NCI-H2029 treated with DMSO at 0.1 percent for 48 hours (cell line): Measurements from ENCODE around the gene ARF1.

Experiments
- DNase-seq: peaks from one replicate; lab custom pipeline; 2025; lab: John Stamatoyannopoulos, UW

The ARF1 gene

DNA sequence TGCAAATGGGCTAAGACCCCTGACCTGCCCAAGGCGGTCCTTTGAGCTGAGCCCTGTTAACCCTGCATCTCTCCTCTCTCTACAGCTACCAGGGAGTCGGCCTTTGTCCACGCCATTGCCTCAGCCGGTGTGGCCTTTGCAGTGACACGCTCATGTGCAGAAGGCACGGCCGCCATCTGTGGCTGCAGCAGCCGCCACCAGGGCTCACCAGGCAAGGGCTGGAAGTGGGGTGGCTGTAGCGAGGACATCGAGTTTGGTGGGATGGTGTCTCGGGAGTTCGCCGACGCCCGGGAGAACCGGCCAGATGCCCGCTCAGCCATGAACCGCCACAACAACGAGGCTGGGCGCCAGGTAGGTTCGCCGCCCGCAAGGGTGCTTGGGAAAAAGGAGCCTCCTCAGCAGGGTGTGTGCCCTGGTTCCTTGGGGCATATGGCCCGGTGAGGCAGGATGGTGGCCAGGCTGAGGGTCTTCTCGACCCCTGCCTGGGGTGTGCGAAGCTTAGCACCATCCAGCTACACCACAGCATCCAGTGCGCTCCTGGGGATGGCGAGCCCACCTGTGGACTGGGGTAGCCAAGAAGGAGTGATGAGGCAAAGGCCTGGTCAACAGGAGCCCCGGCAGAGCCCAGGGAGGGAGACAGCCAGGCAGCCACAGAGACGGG, 31.8 kb upstream of the ARF1 start:
- DNase-seq: no peak

DNA sequence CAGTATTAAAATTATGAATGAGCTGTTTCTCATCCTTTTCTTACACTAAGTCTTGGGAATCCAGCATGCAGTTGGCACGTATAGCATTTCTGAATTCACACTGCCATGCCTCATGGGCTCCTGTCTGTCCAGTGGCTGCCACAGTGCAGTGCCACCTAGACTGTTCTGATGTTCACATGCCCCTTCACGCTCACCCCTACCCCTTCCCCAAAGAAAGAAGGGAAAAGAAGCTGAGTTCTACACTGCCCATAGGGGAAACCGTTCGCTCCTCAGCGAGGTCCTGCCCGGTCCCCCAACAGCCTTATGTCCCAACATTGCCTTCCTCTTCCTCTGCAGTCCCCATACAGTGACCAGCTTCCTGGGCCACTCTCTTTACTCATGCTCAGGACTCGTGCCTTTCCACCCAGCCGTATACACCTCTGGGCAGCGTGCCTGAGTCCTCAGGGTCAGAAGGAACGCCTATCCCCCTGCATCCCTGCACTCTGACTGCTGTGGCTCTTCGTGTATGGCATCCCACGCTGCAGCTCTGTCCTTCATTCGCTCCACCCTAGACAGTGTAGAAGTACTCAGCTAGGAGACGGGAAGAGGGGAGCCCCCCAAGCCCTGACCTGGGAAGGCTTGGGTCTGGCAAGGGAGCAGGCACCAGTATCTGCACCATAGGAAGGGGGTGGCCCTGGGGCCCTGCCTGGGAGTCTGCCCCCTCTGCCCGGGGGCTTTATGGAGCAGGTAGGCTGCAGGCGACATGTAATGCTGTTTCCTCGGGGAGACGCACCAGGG, 24.1 kb upstream of the ARF1 start:
- DNase-seq: no peak

DNA sequence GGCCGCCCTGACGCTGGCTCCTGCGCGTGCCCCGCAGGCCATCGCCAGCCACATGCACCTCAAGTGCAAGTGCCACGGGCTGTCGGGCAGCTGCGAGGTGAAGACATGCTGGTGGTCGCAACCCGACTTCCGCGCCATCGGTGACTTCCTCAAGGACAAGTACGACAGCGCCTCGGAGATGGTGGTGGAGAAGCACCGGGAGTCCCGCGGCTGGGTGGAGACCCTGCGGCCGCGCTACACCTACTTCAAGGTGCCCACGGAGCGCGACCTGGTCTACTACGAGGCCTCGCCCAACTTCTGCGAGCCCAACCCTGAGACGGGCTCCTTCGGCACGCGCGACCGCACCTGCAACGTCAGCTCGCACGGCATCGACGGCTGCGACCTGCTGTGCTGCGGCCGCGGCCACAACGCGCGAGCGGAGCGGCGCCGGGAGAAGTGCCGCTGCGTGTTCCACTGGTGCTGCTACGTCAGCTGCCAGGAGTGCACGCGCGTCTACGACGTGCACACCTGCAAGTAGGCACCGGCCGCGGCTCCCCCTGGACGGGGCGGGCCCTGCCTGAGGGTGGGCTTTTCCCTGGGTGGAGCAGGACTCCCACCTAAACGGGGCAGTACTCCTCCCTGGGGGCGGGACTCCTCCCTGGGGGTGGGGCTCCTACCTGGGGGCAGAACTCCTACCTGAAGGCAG, 23.4 kb upstream of the ARF1 start:
- DNase-seq: no peak

DNA sequence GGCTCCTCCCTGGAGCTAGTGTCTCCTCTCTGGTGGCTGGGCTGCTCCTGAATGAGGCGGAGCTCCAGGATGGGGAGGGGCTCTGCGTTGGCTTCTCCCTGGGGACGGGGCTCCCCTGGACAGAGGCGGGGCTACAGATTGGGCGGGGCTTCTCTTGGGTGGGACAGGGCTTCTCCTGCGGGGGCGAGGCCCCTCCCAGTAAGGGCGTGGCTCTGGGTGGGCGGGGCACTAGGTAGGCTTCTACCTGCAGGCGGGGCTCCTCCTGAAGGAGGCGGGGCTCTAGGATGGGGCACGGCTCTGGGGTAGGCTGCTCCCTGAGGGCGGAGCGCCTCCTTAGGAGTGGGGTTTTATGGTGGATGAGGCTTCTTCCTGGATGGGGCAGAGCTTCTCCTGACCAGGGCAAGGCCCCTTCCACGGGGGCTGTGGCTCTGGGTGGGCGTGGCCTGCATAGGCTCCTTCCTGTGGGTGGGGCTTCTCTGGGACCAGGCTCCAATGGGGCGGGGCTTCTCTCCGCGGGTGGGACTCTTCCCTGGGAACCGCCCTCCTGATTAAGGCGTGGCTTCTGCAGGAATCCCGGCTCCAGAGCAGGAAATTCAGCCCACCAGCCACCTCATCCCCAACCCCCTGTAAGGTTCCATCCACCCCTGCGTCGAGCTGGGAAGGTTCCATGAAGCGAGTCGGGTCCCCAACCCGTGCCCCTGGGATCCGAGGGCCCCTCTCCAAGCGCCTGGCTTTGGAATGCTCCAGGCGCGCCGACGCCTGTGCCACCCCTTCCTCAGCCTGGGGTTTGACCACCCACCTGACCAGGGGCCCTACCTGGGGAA, 22.7 kb upstream of the ARF1 start:
- peak; percentile 36 for DNase-seq

DNA sequence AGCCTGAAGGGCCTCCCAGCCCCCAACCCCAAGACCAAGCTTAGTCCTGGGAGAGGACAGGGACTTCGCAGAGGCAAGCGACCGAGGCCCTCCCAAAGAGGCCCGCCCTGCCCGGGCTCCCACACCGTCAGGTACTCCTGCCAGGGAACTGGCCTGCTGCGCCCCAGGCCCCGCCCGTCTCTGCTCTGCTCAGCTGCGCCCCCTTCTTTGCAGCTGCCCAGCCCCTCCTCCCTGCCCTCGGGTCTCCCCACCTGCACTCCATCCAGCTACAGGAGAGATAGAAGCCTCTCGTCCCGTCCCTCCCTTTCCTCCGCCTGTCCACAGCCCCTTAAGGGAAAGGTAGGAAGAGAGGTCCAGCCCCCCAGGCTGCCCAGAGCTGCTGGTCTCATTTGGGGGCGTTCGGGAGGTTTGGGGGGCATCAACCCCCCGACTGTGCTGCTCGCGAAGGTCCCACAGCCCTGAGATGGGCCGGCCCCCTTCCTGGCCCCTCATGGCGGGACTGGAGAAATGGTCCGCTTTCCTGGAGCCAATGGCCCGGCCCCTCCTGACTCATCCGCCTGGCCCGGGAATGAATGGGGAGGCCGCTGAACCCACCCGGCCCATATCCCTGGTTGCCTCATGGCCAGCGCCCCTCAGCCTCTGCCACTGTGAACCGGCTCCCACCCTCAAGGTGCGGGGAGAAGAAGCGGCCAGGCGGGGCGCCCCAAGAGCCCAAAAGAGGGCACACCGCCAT, 21.9 kb upstream of the ARF1 start:
- DNase-seq: no peak

DNA sequence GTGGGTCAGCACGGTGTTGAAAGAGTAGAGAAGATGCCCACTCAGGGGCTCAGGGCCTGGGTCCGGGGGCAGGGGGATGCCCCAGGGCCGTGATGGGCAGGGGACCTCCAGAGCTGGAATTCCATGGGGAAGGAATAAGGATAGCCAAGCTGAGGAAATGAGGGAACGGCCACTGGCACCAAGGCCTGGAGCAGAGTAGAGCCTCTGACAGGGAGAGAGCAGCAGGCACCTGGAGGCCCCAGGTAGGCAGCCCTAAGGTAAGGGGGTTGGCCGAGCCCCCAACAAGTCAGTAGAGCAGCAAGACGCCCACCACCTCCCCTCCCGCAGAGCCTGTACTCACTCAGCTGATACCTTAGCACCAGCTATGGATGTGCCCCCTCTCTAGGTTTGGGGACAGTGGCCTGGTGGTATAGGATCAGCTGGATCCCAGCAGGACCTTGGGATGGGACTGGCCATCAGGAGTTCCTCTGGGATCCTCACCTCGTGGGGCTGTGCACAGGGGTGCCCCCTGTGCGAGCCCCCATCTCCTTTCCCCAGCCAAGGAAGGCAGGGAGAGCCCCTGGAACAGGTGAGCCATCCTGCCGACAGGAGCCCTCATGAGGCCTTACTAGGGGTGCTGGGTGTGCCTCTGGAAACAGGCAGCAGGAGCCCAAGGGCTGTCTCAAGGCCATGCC, 21.0 kb upstream of the ARF1 start:
- no peak for DNase-seq

DNA sequence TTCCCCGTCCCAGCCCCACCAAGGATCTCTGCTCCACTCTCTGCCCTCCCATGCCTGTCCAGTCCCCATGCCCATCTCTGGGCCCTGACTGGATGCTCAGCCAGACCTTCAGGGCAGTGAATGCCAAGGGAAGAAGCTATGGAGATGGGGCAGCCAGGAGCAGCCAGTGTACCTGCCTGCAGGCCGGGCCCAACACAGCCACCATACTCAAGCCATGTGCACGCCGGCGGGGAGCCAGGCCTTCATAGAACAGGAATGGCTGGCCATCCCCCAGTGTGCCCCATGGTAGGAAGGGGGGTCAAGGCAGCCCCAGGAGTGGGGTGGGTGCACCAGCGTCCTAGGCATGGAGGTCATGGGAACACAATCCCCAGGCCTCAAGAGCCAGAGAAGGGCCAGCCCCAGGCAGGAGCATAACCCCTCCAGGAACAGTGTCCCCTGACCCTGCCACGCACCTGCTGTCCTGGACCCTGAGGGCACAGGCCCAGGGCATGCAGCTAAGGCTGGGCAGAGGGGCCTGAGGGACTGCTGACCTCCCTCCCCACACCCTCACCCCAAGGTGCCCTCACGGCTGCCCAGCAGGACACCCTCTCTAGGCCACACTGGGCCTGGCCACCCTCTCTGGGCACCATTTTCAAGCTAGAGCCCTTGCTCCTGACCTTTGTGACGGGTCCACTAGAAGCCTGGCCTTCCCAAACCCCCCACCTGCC, 20.3 kb upstream of the ARF1 start:
- DNase-seq: no peak

DNA sequence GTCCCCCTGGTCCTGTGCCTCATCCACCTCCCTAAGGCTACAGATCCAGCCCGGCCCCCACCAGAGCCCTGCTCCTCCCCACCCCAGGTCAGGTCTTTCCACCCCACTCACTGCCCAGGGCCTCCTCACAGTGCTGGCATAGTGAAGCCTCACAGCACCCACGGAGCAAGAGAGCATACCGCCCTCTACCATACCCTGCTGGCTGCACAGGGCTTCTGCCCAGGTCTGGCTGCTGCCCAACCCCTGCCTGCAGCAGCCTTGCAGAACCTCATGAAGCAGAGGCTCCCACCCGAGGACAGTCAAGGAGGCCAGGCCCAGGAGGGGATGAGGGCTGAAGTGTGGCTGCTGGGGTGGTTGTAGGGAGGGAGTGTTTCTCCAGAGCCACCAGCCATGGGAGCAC, 19.7 kb upstream of the ARF1 start:
- DNase-seq: no peak

DNA sequence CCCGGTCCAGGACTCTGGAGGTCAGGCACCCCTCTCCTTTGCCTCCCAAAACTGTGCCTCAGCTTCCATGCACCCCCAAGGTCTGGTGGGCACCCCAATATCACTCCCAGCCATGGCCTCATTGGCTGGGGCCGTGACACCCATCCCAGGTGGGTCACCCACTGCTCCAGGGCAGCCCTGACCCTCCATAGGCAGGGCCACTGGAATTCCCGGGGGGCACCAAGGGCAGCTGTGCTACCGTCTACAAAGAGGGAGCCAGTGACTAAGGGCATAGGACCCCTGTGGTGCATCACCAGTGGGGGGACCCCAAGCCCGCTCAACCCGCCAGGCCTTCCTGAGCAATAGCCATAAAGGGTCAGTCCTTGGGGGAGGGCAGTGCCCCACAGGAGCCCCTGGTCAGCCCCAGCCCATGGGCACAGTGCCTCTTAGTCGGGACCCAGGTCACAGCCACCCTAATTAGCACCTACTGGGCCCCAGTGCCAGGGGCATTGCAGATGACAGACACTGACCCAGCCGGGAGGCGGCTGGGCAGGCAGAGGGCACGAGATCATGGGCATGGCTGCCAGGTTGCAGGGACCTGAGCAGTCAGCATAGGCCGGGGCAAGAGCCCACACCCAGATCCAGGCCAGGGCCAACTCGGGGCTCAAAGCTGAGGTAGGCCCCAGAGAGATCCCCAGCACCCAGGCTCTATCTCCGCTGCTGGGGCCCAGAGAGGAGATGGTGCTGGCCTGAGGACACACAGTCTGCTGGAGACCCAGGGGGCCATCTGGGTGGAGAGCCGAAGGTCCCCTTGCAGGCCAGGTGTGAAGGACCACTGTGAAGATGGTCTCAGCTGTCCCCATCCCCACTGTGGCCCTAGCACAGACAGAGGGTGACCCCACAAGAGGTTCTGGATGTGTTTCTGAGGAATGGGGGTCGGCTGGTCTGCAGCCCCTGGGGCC, 19.0 kb upstream of the ARF1 start:
- DNase-seq: no peak

DNA sequence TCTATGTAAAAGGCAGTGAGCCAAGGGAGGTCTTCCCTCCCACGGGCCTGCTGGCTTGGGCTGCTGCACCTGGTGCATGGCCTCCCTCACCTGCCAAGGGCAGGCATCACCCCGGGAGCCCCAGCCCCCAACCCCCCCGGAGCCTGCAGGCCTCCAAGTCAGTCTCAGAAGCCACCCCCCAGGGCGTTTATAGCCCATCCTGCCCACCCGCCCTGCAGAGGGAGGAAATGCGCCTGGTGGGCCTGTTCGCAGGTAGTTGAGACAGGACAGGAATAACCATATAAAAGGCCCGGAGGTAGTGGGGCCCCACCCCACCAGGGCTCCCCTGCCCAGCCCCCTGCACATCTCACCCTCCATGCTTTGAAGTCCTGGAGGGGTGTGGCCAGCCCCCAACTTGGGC, 18.2 kb upstream of the ARF1 start:
- DNase-seq: no peak

DNA sequence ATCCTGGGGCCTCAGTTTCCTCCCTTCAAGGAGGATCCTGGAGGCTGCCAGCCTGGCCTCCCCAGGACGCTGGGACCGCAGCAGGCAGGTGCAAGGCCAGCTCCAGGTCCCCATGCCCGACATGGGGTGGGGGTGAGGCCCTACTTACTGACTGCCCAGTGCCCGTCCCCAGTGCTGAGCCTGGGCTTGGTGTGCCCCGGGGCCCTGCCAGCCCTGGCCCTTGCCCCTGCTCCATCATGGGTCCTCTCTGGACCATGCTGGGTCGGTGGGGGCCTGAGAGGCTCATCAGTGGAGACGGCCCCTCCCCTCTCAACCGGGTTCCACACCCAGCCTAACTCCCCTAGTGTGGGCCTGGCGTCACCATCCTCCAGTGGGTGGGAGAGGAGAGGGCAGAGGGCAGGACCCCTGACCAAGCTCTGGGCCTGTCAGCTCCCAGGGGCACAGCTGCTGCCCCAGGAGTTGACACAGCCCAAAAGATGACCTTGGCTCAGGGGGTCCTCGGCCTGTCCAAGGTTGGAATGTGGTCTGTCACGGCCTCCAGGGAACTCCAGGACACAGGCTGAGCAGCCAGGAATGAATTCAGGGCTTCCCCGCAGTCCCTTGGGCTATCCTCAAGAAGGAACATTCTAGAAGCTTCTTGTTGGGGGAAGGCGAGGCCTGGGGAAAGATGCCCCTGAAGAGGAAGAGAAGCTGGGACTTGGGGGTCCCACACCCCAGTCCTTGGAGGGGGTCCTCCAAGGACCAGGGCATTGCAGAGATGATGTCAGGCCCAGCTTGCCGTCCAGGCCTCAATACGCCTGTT, 17.6 kb upstream of the ARF1 start:
- no peak for DNase-seq

DNA sequence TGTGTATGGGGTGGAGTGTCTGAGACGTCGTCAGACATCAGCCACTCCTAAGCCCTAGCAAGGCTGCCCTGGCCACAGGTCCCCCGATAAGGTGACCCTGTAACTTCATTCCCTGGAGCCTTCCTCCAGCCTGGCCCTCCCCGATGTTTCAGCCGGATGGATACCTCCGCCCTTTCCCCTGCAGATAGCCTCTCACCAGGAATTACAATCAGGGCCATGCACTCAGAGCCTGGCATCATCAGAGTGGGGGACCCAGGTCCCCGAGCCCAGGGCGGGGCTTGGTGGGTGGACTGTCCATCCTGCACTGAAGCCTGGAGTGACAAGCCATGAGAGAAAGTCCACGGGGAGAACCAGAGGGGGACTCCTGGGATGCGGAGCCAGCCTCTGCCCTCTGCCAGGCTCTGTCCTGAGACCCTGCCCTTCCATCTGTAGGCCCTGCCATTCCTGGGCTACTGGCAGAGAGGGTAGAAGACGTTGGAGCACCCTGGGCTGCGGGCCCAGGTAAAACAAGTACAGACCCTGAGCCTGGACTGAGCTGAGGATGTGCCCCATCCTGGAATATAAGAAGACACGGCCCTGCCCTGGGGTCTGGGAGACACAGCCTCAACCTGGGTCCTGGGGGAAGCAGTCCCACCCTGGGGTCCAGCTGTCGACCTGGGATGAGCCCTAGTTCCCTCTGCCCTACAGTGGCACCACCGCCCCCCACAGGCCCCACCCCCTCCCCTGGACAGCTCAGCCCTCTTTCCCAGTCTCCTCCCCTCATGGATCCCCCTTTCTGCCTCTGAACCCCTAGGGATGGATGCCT, 16.8 kb upstream of the ARF1 start:
- no peak for DNase-seq

DNA sequence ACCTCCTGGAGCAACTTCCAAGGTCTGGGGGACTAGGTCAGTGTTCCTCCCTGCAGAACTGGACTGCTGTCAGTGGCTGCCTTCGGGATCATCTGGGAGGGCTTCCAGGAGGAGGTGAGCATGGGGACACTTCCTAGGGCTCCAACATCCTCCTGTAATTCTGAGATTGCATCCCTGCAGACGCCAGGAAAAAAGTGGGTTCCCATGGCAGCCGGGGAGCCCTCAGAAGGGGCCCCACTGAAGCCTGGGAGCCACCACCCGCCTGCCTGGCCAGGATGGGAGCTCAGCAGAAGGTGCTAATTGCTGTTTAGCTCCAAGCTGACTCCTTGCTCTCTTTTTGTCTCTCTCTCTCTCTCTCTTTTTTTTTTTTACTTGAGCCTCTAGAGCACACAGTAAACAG, 16.1 kb upstream of the ARF1 start:
- DNase-seq: no peak

DNA sequence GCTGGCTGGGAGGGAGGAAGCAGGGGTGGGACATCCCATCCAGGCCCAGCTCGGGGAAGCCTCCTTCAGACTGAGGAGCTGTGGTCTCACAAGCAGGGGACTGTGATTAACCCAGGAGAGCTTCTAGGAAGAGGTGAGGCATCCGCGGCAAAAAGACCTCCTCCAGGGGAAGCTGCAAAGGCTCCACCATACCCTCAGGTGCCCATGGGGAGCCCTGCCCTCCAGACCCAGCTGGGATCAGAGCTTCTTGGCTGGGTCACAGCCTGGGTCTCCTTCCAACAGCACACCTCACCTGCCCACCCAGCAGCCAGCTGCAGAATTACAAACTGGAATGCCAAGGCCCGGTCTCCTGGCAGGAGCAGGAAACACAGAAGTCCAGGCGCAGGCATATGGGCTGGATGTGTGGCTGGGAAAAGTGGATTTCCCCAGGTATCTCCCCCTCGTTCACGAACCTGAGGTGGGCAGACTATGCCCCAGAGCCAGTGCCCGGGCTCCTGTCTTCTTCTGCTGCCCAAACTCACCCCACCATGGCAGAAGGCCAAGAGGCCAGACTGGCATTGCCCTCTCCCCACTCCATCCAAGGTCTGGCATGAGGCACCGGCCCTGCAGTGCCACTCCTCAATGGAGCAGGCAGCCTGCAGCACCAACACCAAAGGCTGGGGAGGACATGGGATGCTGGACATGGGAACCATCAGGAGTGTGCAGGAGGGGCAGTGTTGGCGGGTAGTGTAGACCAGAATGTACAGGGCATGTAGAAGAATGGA, 15.4 kb upstream of the ARF1 start:
- no peak for DNase-seq

DNA sequence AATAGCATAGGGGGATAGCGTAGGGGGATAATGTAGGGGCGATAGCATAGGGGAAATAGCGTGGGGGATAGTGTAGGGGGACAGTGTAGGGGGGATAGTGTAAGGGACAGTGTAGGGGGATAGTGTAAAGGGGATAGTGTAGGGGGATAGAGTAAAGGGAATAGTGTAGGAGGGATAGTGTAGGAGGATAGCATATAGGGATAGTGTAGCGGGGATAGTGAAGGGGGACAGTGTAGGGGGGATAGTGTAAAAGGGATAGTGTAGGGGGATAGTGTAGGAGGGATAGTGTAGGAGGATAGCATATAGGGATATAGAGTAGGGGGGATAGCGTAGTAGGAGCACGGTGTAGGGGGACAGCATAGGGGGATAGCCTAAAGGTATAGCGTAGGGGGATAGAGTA, 14.1 kb upstream of the ARF1 start:
- DNase-seq: no peak

DNA sequence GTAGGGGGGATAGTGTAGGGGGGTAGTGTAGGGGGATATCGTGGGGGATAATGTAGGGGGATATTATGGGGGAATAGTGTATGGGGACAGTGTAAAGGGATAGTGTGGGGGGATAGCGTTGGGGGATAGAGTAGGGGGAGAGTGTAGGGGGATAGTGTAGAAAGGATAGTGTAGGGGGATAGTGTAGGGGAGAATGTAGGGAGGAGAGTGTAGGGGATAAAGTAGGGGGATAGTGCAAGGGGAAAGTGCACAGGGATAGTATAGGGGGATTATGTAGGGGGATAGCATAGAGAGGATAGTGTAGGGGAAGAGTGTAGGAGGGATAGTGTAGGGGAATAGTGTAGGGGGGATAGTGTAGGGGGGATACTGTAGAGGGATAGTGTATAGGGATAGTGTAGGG, 12.3 kb upstream of the ARF1 start:
- no peak for DNase-seq

DNA sequence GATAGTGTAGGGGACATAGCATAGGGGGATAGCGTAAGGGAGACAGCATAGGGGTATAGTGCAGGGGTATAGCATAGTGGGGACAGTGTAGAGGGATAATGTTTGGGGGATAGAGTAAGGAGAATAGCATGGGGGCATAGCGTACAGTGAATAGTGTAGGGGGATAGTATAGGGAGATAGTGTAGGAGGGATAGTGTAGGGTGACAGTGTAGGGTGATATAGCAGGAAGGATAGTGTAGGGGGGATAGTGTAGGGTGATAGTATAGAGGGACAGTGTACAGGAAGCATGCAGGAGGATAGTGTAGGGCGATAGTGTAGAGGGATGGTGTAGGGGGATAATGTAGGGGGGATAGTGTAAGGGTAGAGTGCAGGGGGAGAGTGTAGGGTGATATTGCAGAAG, 11.7 kb upstream of the ARF1 start:
- no peak for DNase-seq
